Chondrocyte (in vitro differentiated cells): ENCODE measurements around the gene CFAP74. TPM values are rescaled to one million over a fixed set of nuclear protein-coding genes. Genes with fewer than 3 reads are reported as not detected.

ENCODE experiments used
- DNase-seq: peaks from one replicate; pipeline ENCODE4 v3.0.0; 2021; ENCODE audit warnings: mixed read lengths, low spot score
- H3K27ac Mint-ChIP-seq: one replicate; pipeline ENCODE4 v1.8.0; 2021; ENCODE audit warnings: mild to moderate bottlenecking, moderate library complexity, mixed read lengths; ENCODE audit not compliant: unreplicated experiment
- H3K27me3 Mint-ChIP-seq: 2 replicates; pipeline ENCODE4 v1.8.0; 2021; ENCODE audit warnings: low read depth, mixed read lengths
- H3K36me3 Mint-ChIP-seq: 2 replicates; pipeline ENCODE4 v1.8.0; 2021; ENCODE audit warnings: low read depth, mixed read lengths
- H3K4me1 Mint-ChIP-seq: 2 replicates; pipeline ENCODE4 v1.8.0; 2021; ENCODE audit warnings: low read depth, mild to moderate bottlenecking, mixed read lengths
- H3K4me3 Mint-ChIP-seq: one replicate; pipeline ENCODE4 v1.8.0; 2021; ENCODE audit warnings: mild to moderate bottlenecking, moderate library complexity, mixed read lengths; ENCODE audit not compliant: unreplicated experiment
- H3K9me3 Mint-ChIP-seq: 2 replicates; pipeline ENCODE4 v1.8.0; 2021; ENCODE audit warnings: low read depth, mixed read lengths
- total RNA-seq: library from RNA; stranded (reverse); gene quantifications from 3 replicates; pipeline ENCODE4 v1.2.1, GENCODE V29; 2021
- TF ChIP-seq, protein P1 (sequence below): fragments of 200-600 bp; sonication (generic); IDR thresholded peaks from 2 replicates; pipeline ENCODE4 v1.5.0; 2021; ENCODE audit warnings: antibody characterized with exemption, mild to moderate bottlenecking, moderate library complexity

CFAP74 gene
- total RNA-seq, 1 donor from 2014 or later = not detected

DNA sequence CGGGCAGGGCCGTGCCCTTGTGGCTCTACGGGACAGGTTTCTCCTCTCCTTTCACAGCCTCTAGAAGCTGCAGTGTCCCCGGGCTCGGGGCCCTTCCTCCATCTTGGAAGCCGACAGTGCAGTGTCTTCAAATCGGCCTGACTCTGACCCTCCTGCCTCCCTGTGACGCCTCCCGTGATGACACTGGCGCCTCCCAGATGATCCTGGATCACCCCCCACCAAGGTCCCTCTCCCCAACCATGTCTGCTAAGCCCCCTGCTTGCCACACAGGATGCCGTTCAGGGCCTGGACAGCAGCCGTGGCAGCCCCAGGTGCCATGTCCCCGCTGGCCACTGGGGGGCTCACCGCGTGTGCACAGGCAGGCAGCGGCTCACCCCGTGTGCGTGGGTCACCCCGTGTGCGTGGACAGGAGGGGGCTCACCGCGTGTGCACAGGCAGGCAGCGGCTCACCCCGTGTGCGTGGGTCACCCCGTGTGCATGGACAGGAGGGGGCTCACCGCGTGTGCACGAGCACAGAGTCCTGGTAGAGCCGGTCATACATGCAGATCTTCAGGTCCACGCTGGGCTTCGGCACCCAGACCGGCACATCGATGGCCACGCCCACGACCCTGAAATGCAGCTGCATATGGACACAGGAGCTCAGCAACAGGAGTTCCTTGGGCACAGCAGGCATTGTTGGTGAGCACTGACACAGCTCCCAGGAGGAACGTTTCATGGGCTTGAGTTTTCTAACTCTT is 59.6 kb downstream of the CFAP74 start:
- TF ChIP-seq, protein P1, sequence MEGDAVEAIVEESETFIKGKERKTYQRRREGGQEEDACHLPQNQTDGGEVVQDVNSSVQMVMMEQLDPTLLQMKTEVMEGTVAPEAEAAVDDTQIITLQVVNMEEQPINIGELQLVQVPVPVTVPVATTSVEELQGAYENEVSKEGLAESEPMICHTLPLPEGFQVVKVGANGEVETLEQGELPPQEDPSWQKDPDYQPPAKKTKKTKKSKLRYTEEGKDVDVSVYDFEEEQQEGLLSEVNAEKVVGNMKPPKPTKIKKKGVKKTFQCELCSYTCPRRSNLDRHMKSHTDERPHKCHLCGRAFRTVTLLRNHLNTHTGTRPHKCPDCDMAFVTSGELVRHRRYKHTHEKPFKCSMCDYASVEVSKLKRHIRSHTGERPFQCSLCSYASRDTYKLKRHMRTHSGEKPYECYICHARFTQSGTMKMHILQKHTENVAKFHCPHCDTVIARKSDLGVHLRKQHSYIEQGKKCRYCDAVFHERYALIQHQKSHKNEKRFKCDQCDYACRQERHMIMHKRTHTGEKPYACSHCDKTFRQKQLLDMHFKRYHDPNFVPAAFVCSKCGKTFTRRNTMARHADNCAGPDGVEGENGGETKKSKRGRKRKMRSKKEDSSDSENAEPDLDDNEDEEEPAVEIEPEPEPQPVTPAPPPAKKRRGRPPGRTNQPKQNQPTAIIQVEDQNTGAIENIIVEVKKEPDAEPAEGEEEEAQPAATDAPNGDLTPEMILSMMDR = peak; percentile 95
- no peaks in the 10 kb centered on the region for H3K9me3 Mint-ChIP-seq
- H3K27ac Mint-ChIP-seq = no peak overlapping the region
- no peaks in the 10 kb centered on the region for H3K36me3 Mint-ChIP-seq
- peak; percentile 81 for DNase-seq
- peaks cover 11% of the 10 kb centered on the region for H3K27me3 Mint-ChIP-seq
- peak overlapping the region; percentile 33 for H3K4me3 Mint-ChIP-seq
- peaks cover 5% of the 10 kb centered on the region for H3K4me1 Mint-ChIP-seq

DNA sequence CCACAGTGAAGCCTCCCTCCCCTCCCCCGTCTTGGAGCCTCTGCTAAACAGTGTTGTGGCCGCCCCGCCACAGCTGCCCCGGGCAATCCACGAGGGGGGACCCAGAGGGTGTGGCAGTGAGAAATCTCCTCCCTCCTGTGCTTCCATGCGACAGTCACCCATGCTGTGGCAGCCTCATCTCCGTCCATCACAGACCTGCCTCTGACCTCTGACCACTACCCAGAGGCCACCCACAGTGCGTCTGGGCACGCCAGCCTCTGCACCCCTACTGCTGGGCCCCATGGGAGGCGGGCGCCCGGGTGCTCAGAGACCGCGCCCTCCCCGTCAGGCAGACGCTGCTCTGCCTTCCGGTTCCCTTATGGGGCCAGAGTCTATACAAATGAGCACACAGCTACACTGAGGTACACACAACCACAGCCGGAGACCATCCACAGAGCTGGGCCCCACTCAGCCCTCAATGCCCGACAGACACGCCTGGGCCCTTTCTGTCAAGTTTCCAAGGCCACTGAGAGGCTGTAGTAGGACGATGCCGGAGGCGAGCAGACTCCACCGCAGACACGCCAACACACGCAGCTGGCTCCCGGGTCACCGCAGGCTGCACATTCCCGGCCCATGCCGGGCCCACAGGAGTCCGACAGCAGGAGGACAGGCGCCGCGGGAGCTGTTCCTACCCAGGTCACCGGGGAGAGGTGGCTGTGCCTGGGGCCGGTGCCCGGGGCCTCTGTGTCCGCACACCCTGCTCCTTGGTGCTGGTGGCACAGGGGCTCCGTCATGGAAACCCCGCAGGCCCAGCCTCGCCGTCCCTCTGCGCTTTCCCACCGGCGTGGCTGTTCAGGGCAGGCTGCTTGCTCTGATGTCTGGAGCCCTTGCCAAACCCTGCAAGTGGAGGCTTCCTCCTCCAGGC is 60.6 kb downstream of the CFAP74 start:
- Mint-ChIP-seq H3K4me1 (peaks cover 5% of the 10 kb centered on the region), H3K4me3 (no peak overlapping the region), H3K9me3 (no peaks in the 10 kb centered on the region), H3K36me3 (no peaks in the 10 kb centered on the region), H3K27ac (no peak overlapping the region), H3K27me3 (peaks cover 11% of the 10 kb centered on the region)
- DNase-seq = peak; percentile 93
- TF ChIP-seq, protein P1 = no peak

DNA sequence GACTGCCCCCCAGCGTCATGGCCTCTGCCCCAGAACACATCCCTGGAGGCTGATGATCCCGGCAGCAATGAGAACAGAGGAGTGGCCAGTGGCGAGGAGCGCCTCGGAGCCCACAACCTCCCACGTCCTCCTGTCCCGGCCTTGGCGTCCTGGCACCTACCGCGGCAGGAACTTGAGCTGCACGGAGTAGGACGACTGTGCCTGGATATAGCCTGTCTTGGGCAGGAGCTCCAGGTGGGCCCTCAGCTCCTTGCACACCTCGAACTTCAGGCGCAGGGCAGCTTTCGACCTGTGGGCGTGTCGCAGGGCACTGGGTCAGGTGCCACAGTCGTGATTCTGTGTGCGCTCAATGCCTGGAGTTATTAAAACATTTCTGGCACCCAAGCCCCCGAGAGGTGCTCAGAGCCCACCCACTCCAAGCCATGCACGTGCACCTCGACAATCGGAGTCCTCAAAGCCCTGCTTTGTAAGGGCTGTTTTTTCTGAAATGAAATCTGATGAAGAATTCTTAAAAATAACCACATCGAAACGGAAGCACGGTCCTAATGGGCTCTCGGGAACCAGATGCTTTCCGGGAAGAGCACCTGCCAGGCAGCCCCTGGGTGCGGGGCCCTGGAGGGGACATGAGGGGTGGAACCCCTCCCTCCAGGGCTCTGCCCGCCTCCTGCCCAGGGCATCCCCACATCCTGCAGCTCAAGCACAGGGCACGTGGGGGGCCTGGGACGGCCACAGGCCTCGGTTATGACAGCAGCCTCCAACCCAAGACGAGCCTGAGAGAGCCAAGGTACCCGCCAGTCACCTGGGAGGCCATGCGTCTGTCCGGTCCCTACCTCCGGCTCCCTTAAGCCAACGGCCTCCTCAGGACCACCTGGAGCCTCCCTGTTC is 61.5 kb downstream of the CFAP74 start:
- H3K27ac Mint-ChIP-seq = no peak overlapping the region
- DNase-seq = peak; percentile 88
- no peak overlapping the region for H3K4me3 Mint-ChIP-seq
- no peaks in the 10 kb centered on the region for H3K36me3 Mint-ChIP-seq
- no peaks in the 10 kb centered on the region for H3K9me3 Mint-ChIP-seq
- H3K4me1 Mint-ChIP-seq = peaks cover 5% of the 10 kb centered on the region
- TF ChIP-seq, protein P1 = no peak
- H3K27me3 Mint-ChIP-seq = peaks cover 11% of the 10 kb centered on the region

DNA sequence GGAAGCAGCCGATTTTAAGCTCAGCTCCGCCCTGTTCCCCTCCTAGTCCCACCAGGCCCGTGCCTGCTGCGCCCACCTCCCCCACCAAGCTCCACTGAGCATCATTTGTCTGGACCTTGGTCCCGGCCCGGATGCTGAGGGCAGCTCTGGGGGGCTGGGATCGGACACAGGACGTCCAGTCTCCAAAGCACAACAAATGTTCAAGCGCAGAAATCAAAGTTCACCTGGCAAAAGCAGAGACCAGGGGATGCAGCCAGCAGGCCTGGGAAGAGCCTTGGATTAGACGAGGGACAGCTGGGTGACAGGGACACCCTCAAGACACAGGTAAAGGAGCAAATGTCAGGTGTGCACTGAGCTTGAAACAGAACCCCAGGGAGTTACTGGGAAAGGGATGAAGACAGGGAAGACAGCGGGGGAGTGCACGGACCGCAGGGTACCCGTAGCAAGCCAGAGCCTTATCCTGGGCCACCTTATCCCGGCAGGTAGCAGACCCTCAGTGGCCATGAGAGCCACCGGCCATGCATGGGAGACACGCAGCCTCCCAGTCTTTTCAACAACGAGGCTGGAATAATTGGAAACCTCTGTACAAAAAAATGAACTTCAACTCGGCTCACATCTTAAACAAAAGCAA is 62.3 kb downstream of the CFAP74 start:
- Mint-ChIP-seq H3K27me3 (peaks cover 11% of the 10 kb centered on the region), H3K4me1 (peaks cover 5% of the 10 kb centered on the region), H3K27ac (no peak overlapping the region), H3K4me3 (no peak overlapping the region), H3K36me3 (no peaks in the 10 kb centered on the region), H3K9me3 (no peaks in the 10 kb centered on the region)
- TF ChIP-seq, protein P1 = no peak
- peak; percentile 72 for DNase-seq
